ENCODE measurements around the gene RUBCNL.
"Not testable (repeated sequence)": the region's sequence is repeated elsewhere in the genome, so short reads cannot be mapped to it uniquely, and the experiment has no call there.

RUBCNL gene

DNA sequence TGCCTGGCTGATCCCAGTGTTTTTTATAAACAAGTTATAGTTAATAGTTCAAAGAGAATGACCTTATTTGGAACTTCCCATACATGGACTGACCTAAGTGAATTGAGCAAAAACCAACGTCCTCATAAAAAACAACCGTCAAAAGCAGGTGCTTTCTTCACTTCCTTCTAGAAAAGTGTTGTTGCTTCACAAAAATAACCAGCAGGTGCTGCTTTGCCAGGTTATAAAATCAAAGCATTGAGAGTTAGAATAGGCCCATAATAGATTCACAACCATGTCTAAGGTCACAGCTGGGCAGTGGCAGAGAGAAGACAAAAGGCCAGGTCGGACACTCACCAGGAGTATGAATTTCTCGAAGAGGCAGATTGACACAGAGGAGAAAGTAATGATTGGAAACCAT, 9.5 kb downstream of the RUBCNL start:
- no peak for DNase-seq (ENCODE audit: low read depth in 1 of 2, low spot score in 1 of 2)

DNA sequence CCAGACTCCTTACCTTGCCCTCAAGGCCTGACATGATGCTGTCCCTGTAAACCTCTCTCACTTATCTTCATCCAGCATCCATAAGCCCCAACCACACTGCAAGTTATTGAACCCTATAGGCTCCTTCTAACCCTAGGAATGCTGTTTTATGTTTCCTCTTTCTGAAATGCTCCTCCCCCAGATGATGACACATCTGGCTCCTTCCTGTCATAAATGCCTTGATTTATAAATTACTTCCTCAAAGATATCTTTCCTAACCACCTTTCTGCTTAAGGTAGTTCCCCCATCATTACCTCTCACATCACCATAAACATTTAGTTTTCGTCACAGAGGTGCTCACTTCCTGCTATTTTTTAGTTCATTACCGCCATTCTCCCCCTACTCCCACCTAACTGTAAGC, 12.3 kb downstream of the RUBCNL start:
- no peak for DNase-seq (ENCODE audit: low read depth in 1 of 2, low spot score in 1 of 2)

DNA sequence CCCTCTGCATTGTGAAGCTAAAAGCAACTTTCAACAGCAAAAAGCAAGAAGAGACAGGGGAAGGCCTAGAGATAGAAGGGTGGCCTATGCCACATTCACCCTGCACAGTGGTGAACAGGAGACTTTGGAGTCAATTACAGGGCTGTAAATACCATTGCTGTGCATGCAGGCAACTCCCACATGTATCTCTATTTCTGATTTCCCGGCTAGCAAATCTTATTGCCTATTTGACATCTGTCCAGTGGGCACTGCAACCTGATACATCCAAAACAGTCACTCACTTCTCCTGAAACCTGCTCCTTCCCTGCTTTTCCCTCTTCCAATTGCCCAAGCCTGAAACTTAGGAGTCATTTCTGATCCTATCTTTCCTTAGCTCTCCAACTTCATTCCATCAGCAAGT, 13.4 kb downstream of the RUBCNL start:
- DNase-seq (ENCODE audit: low read depth in 1 of 2, low spot score in 1 of 2), result no peak

DNA sequence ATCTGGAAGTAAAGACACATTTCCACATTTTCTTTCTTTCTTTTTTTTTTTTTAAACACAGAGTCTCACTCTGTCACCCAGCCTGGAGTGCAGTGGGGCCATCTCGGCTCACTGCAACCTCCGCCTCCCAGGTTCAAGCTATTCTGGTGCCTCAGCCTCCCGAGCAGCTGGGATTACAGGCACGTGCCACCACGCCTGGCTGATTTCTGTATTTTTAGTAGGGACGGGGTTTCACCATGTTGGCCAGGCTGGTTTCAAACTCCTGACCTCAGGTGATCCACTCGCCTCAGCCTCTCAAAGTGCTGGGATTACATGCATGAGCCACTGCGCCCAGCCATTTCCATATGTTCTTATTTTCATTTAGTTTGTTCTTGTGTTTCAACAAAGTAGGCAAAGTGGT, 14.1 kb downstream of the RUBCNL start:
- DNase-seq (ENCODE audit: low read depth in 1 of 2, low spot score in 1 of 2), result not testable (repeated sequence)

DNA sequence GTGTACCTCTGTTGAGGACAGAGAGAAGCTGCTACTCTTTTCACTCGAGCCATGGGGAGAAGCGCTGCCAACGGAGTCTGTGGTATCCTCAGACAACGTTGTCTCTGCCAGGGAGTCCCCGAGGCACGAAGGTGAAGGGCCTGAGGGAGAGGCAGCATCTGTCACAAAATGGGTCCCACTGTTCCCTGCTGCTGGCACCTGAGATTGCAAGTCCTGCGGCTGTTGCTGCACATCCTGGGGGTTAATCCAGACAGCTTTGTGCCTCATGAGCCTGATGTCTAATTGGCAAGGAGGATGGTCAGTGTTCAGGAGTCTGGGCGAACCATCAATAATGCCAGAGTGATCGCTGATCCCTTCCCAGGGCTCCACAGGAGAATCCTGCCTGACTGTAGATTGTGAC, 15.0 kb downstream of the RUBCNL start:
- no peak for DNase-seq (ENCODE audit: low read depth in 1 of 2, low spot score in 1 of 2)

DNA sequence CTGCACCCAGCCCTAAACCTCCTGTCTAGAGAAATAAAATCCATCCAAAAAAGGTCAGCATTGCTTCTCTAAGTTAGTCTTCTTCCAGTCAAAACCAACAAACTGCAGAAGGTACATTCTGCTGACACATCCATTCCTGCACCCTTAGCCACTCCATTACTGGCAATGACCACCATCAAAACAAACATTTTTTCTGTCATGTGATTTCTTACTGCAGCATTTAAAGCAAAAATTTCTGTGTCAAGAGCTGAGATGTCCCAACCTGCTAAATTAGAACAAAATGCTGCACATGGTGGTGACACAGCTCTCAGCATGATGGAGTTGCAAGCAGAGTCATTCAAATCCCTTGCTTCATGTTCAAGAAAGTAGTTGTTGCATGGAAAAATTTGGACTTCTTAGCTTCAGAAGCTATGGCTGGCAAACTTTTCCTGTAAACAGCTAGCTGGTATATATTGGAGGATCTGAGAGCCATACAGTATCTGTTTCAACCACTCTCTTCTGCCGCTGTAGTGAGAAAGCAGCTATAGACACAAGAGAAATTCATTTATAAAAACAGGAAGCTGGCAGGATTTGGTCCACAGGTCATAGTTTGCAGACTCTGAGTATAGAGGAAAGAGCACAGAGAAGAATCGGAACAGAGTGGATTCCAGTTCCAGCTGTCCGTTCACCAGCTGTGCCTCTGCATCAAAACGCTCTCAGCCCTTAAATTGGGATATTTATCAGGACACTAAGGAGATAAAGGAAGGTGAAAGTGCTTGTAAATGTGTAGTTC, 17.4 kb downstream of the RUBCNL start:
- DNase-seq (ENCODE audit: low read depth in 1 of 2, low spot score in 1 of 2), result no peak

DNA sequence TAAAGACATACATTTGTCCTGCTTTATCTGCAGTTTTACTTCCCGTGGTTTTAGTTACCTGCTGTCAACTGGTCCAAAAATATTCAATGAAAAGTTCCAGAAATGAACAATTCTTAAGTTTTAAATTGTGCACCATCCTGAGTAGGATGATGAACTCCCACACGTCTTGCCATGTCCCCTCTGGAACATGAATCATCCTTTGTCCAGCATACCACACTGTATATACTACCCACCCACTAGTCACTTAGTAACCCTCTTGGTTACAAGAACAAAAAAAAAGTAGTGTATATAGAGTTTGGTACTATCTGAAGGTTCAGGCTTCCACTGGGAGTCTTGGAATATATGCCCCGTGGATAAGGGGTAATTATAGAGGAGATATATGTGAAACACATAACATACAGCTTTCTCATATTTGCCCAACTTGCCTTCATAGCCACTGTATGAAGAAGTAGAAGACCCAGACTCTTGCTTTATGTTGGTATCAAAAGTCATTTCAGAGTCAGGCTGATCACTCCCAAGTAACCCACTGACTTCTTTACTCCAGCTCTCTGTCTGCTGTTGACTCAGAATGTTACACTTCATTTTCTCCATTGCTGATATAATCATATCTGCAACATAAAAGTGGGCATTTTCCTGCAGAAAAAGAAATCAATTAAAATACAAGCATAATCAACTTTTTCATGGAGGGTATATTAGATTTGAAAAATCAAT, 19.3 kb downstream of the RUBCNL start:
- no peak for DNase-seq (ENCODE audit: low read depth in 1 of 2, low spot score in 1 of 2)

DNA sequence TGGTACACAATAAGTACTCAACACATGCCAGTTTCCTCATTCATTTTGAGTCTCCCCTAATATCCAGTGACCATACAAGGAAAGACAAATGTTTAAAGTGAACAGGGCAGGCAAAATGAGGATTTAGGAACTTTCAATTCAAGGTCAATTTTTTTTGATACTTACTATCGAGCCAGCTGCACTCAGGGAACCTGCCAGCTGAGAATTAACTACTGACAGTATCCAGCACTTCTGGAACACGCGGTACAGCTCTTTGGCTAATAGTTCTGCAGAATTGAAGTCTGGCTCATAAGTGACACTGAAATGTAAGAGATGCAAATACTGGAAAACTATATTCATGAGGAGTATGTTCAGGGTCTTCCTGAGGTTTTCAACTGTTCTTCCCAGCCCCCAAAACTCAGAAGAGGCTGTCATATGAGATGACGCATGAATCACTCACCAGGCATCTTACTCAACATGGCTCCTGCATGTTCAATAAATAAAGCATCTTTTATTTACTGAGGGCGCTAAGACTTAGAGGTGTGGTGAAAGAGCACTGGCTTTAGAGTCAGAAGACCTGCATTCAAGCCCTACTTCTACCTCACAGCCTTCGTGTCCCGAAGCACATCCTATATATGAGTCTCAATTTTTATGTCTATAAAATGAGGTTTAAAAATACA, 25.6 kb downstream of the RUBCNL start:
- no peak for DNase-seq (ENCODE audit: low read depth in 1 of 2, low spot score in 1 of 2)

DNA sequence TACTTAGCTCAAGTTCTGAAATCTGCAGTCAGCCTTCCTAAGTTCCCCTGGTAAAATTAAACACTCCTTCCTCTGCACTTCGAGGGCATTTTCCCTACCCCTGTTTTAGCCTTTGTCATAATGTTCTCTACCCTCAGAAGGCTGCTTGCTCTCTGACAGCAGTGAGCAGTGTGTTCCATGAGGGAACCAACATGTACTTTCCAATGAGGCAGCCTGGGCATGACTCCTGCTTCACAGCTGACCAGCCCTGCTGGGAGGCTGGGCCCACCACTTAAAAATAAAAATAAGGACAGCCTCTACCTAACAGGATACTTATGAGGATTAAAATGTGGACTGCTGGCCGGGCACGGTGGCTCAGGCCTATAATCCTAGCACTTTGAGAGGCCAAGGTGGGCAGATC, 26.4 kb downstream of the RUBCNL start:
- no peak for DNase-seq (ENCODE audit: low read depth in 1 of 2, low spot score in 1 of 2)

DNA sequence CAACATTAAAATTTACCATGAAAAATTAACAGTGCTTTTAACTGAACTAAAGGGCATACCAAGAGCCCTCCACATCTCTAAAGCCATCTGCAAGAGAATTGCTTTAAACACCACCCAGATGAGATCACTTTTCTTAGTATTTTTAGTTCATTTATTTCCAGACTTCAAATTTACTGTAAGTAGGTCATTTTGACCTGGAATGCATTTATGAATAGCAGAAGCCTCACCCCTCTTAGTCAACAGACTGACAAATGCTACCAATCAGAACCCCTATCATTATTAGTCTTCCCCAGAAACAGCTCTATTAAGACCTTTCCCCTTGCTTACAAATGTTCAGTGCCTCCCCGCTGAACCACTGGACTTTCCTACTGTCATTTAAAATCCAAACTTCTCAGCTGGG, 27.3 kb downstream of the RUBCNL start:
- DNase-seq (ENCODE audit: low read depth in 1 of 2, low spot score in 1 of 2), result no peak

DNA sequence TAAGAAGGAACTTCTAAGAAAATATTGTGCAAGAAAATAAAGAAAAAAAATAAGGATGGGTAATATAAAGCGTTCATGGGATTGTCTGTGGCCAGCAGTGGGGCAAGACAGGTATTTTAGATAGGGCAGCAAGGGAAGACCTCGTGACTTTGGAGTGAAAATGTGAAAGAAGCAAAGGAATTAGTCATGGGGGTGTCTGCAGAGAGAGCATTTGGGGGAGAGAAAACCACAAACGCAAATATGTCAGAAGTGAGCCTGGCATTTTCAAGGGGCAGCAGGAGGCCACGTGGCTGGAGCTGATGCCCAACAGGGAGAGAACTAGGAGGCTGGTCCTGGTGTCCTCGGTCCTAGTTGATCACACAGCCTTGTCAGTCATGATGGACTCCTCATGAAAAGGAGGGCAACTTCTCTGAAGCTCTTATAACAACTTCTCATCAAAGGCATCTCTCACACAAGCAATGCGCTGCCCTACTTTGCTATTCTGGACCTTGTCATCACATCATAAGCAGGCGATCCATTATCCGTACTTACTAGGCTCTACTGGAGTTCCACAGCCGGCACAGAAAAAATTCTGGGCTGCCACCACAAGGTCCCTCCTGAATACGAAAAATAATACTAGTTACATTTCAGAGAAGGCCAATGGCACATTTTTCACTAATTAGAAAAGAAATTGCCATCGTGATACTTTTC, 31.0 kb downstream of the RUBCNL start:
- no peak for DNase-seq (ENCODE audit: low read depth in 1 of 2, low spot score in 1 of 2)

DNA sequence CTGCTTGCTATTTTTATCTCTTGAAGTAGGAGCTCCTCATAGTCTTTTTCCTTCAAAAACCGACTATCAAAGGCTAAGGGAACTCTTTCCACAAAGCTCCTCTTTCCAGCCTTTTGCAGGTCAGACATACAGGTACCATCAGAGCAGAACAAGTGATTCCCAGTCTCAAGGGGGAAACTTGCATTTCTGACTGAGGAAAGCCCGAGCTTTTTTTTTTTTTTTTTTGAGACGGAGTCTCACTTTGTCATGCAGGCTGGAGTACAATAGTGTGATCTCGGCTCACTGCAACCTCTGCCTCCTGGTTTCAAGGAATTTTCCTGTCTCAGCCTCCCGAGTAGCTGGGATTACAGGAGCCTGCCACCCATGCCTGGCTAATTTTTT, 32.0 kb downstream of the RUBCNL start:
- no peak for DNase-seq (ENCODE audit: low read depth in 1 of 2, low spot score in 1 of 2)

DNA sequence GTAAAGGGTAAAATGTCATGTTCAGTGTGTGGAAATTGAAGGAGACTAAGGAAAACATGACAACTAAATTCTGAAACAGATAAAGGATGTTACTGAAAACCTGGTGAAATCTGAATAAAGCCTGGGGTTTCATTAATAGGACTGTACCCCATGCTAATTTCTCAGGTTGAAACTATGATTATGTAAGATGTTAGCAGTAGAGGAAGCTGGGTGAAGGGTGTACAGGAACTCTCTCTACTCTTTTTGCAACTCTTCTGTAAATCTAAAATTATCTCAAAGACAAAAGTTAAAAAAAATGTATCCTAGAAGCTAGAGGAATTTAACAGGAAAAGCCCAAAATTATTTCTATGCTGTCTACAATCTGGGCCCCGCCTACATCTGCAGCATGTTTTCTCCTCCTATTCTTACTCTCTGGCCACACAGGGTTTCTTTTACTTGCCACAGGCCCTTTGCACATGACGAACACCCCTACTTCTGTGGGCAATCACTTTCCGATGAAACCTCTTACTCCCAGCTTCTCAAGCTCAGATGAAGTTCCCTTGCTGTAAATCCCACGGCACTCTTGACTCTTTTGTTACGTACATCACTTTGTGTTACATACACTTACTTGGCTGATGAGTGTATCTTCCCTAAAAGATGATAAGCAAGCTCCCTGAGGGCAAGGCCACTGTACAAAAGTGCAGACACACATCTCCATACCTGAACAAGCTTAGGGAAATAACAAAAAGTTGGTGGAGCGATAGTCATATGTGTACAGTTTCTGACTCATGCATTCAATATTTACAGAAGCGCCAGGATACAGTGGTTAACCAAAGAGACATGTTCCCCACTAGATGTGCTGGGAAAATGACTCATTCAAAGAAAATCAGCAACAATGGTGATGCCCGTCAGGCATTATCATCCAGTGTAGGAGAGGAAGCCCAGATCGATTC, 32.6 kb downstream of the RUBCNL start:
- DNase-seq (ENCODE audit: low read depth in 1 of 2, low spot score in 1 of 2), result peak in 1 of 2 donors; percentile 31

DNA sequence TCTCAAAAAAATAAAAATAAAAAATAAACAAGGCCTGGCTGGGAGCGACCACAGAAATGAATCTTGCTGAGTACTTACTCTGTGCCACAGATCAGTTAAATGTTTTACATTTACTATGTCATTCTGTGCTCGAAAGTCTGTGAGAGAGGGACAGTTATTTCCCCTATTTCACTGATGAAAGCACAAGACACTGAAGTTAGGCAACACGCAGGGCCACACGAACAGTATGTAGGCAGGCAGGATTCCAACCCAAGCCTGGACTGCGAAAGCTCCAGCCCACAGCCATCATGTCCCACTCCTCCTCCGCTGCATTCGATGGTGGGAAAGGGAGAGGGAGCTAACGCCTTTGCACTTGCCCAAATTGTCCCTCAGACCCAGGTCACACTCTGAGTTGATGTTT, 34.2 kb downstream of the RUBCNL start:
- DNase-seq (ENCODE audit: low read depth in 1 of 2, low spot score in 1 of 2), result no peak

DNA sequence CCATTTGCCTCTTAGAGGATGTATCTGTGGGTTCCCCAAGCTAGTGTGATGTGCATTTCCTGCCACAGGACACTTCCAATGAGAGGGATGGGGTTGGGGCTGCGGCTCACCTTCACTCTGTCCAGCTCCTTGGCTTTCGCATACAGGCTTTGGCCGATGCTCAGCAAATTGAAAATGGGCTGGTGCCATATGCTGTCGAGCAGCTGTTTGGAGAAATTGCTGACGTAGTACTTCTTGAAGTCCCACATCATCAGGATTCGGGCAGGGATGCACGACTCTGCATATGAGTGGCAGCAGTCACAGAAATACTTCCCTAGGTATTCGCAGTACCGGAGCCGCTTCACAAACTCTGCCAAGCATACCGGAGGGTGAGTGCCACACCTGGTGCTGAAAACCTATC, 37.0 kb downstream of the RUBCNL start:
- no peak for DNase-seq (ENCODE audit: low read depth in 1 of 2, low spot score in 1 of 2)

DNA sequence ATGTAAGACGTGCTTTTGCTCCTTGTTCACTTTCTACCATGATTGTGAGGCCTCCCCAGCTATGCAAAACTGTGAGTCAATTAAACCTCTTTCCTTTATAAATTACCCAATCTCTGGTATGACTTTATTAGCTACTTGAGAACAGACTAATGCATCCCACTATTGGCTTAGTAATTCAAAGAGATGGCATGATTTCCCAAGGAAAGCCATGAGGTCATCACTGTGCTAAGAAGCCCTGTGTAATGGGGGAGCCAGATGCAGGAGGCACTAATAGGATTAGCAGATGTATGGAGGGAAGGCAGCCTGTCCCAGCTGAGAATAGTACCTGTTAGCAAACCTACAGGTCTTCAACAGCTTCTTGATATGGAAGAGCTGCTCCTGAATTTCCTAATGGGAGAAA, 38.1 kb downstream of the RUBCNL start:
- DNase-seq (ENCODE audit: low read depth in 1 of 2, low spot score in 1 of 2), result no peak

DNA sequence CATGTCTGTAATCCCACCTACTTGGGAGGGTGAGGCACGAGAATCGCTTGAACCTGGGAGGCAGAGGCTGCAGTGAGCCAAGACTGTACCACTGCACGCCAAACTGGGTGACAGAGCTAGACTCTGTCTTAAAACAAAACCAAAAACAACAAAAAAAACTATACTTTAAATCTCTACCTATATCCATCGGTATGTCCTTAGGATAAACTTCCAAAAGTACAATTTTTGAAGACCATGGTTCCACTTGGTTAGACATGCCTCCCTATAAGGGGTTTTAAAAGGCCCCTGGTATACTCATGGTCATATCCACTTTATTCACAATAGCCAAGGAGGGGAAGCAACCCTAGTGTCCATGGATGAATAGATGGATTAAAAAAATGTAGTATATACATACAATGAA, 39.8 kb downstream of the RUBCNL start:
- DNase-seq (ENCODE audit: low read depth in 1 of 2, low spot score in 1 of 2), result no peak

DNA sequence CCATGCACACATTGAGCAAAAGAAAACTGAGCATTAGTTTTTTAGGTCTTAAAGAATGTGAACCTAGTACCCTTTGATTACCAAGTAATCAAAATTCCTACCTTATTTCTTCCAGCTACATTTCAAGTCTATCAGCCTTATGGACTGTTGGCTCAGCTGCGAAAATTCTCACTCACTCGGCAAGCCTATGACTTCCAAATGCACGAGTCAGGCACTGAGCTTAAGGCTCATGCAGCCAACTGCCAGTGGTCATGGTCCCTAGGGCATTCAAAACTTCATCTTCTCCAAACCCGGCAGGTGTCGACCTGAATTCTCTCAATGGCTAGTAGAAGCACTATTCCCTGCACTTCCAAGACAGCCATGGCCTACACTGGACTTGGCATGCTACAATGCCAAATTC, 41.2 kb downstream of the RUBCNL start:
- DNase-seq (ENCODE audit: low read depth in 1 of 2, low spot score in 1 of 2), result no peak

DNA sequence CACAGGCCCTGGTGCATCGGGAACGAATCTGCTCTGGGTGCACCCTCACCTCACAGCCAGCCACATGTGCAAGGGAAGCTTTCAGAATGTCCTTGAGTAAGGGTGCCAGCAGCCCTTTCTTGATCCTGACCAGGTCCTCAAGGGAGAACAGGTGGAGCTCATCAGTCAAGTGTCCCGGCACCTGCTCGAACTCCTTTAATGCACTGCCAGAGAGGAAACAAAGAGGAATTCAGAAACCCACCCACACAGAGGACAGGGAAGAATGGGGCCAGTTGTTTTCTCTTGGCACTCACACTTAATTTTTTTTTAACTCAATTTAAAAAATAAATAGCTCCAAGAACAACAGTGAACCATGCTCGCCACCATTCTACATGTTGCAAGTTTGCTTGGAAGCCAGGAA, 41.7 kb downstream of the RUBCNL start:
- no peak for DNase-seq (ENCODE audit: low read depth in 1 of 2, low spot score in 1 of 2)

DNA sequence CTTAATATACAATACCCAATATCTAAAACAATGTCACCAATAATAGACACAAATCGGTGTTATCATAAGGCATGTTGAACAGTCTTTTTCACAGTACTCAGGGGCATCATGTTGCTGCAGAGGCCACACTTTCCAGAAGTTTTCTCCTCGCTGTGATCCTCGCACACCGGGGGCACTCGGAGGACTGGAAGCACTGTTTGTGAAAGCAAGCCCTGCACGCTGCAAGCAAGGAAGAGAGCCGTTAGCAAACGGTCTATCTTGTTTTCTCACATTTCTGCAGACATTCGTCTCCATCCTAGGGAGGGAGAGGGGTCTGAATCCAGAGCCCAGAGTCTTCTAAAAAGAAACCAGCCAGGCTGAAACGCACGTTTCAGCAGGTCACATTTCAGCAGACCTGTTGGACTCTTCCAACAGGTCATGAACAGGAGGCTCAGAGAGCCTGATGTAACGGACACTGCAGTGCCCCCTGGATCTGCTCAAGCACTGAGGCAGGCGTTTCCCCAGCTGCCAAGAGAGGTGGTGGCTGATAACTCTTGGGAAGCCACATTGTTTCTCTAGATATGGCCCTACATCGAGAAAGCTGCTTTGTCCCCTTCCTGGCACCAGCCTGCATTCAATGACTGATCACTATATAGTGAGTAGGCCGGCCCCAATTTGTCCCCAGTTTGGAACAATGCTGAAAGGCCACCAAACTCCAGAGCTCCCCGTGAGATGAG, 43.6 kb downstream of the RUBCNL start:
- no peak for DNase-seq (ENCODE audit: low read depth in 1 of 2, low spot score in 1 of 2)
